GM19099 (cell line): ENCODE results near the gene KPNA2.

ENCODE experiments used
- POLR2A ChIP-seq: IDR thresholded peaks from 3 replicates; pipeline ENCODE4 v1.6.1; 2011; ENCODE audit warnings: low read depth; ENCODE audit not compliant: insufficient read length; ENCODE audit errors: extremely low read depth

KPNA2 gene

GRCh38 chr17:68052810-68053209, 17.3 kb downstream of the KPNA2 start:
- TF ChIP-seq POLR2A, result no peak

GRCh38 chr17:68053231-68054013, 17.9 kb downstream of the KPNA2 start:
- TF ChIP-seq POLR2A, result no peak

GRCh38 chr17:68054296-68054900, 18.9 kb downstream of the KPNA2 start:
- no peak for TF ChIP-seq POLR2A

- no peak for TF ChIP-seq POLR2A
These were observed 22.0 kb downstream of the KPNA2 start for GRCh38 chr17:68057531-68057952.

GRCh38 chr17:68060336-68060735, 24.8 kb downstream of the KPNA2 start:
- no peak for TF ChIP-seq POLR2A

GRCh38 chr17:68061512-68062313, 26.2 kb downstream of the KPNA2 start:
- no peak for TF ChIP-seq POLR2A

- no peak for TF ChIP-seq POLR2A
These were observed 38.7 kb downstream of the KPNA2 start for GRCh38 chr17:68074279-68074678.

- TF ChIP-seq POLR2A, result no peak
These were observed 45.0 kb downstream of the KPNA2 start for GRCh38 chr17:68080411-68081150.

GRCh38 chr17:68085771-68086381, 50.3 kb downstream of the KPNA2 start:
- TF ChIP-seq POLR2A, result no peak

- no peak for TF ChIP-seq POLR2A
These were observed 52.3 kb downstream of the KPNA2 start for GRCh38 chr17:68087851-68088250.

GRCh38 chr17:68089881-68090280, 54.3 kb downstream of the KPNA2 start:
- TF ChIP-seq POLR2A, result no peak

GRCh38 chr17:68094481-68095078, 59.0 kb downstream of the KPNA2 start:
- no peak for TF ChIP-seq POLR2A

- TF ChIP-seq POLR2A, result no peak
These were observed 59.8 kb downstream of the KPNA2 start for GRCh38 chr17:68095205-68095811.

- TF ChIP-seq POLR2A, result no peak
These were observed 60.6 kb downstream of the KPNA2 start for GRCh38 chr17:68096111-68096510.
